Measurements from ENCODE around the gene EIF3F. TPM values are rescaled to one million over a fixed set of nuclear protein-coding genes. Genes with fewer than 3 reads are reported as not detected.

EIF3F gene
- 309 to 357 TPM (median 320 TPM) in 5 replicates for total RNA-seq (2022; extraction: Qiagen RNA extraction)

GRCh38 chr11:7986768-7987559 lies at the start of gene EIF3F:
EIF3F (plus strand) TSS chr11:7987337; CDS start chr11:7987353, 16 bp downstream.

GRCh38 chr11:7941608-7942007 lies 45.5 kb upstream of the EIF3F start, which contains the start of gene OR10A3:
OR10A3 (minus strand) TSS chr11:7941708; CDS start chr11:7939520, 2,188 bp downstream.

GRCh38 chr11:7965386-7965785 lies 21.8 kb upstream of the EIF3F start, which contains the start of gene NLRP10:
NLRP10 (minus strand) TSS chr11:7965447; CDS start chr11:7963495, 1,952 bp downstream.

Other genes with a start within 250 kb of the EIF3F start
- not detected in 5 replicates for gene OR5P2, start 190.4 kb upstream of the EIF3F start, total RNA-seq (2022; extraction: Qiagen RNA extraction)
- not detected in 5 replicates for gene OR5P3, start 156.5 kb upstream of the EIF3F start, total RNA-seq (2022; extraction: Qiagen RNA extraction)
- not detected in 5 replicates for gene OR10A6, start 56.1 kb upstream of the EIF3F start, total RNA-seq (2022; extraction: Qiagen RNA extraction)
- gene OR10A3, start 45.6 kb upstream of the EIF3F start, total RNA-seq (2022; extraction: Qiagen RNA extraction): not detected in 5 replicates
- not detected in 5 replicates for gene NLRP10, start 21.9 kb upstream of the EIF3F start, total RNA-seq (2022; extraction: Qiagen RNA extraction)
- 5.0 to 6.9 TPM (median 6.4 TPM) in 5 replicates for gene TUB, start 93.9 kb downstream of the EIF3F start, total RNA-seq (2022; extraction: Qiagen RNA extraction)
- 1.7 to 3.3 TPM (median 2.1 TPM) in 5 replicates for gene RIC3, start 181.7 kb downstream of the EIF3F start, total RNA-seq (2022; extraction: Qiagen RNA extraction)

Measured in A549 treated with Mapracorat at 1 μM for 4 hours (cell line).